ENCODE measurements around the gene KCNB1.

The KCNB1 gene

GRCh38 chr20:49469060-49469459 is 13.4 kb downstream of the KCNB1 start:
- DNase-seq (ENCODE audit: low read depth), result no peak

- no peak for DNase-seq (ENCODE audit: low read depth)
Observed at GRCh38 chr20:49468412-49468811, 14.1 kb downstream of the KCNB1 start.

GRCh38 chr20:49466114-49466912 is 16.2 kb downstream of the KCNB1 start:
- DNase-seq (ENCODE audit: low read depth), result no peak

- DNase-seq (ENCODE audit: low read depth), result no peak
Observed at GRCh38 chr20:49464556-49464955, 17.9 kb downstream of the KCNB1 start.

- DNase-seq (ENCODE audit: low read depth), result no peak
Observed at GRCh38 chr20:49462626-49463025, 19.8 kb downstream of the KCNB1 start.

- no peak for DNase-seq (ENCODE audit: low read depth)
Observed at GRCh38 chr20:49461894-49462620, 20.4 kb downstream of the KCNB1 start.

- DNase-seq (ENCODE audit: low read depth), result no peak
Observed at GRCh38 chr20:49460916-49461315, 21.6 kb downstream of the KCNB1 start.

- no peak for DNase-seq (ENCODE audit: low read depth)
Observed at GRCh38 chr20:49460131-49460530, 22.3 kb downstream of the KCNB1 start.

- no peak for DNase-seq (ENCODE audit: low read depth)
Observed at GRCh38 chr20:49459684-49460083, 22.8 kb downstream of the KCNB1 start.

GRCh38 chr20:49457444-49457843 is 25.0 kb downstream of the KCNB1 start:
- DNase-seq (ENCODE audit: low read depth), result no peak

GRCh38 chr20:49456646-49457045 is 25.8 kb downstream of the KCNB1 start:
- no peak for DNase-seq (ENCODE audit: low read depth)

- DNase-seq (ENCODE audit: low read depth), result no peak
Observed at GRCh38 chr20:49455691-49456090, 26.8 kb downstream of the KCNB1 start.

GRCh38 chr20:49452011-49452482 is 30.4 kb downstream of the KCNB1 start:
- DNase-seq (ENCODE audit: low read depth), result no peak

- DNase-seq (ENCODE audit: low read depth), result no peak
Observed at GRCh38 chr20:49450281-49450721, 32.2 kb downstream of the KCNB1 start.

- DNase-seq (ENCODE audit: low read depth), result no peak
Observed at GRCh38 chr20:49448917-49449316, 33.6 kb downstream of the KCNB1 start.

- DNase-seq (ENCODE audit: low read depth), result no peak
Observed at GRCh38 chr20:49447946-49448809, 34.3 kb downstream of the KCNB1 start.

GRCh38 chr20:49447364-49447763 is 35.1 kb downstream of the KCNB1 start:
- DNase-seq (ENCODE audit: low read depth), result no peak

- peak; percentile 37 for DNase-seq (ENCODE audit: low read depth)
Observed at GRCh38 chr20:49446808-49447207, 35.7 kb downstream of the KCNB1 start.

- DNase-seq (ENCODE audit: low read depth), result no peak
Observed at GRCh38 chr20:49446080-49446479, 36.4 kb downstream of the KCNB1 start.

GRCh38 chr20:49445176-49445575 is 37.3 kb downstream of the KCNB1 start:
- no peak for DNase-seq (ENCODE audit: low read depth)

- no peak for DNase-seq (ENCODE audit: low read depth)
Observed at GRCh38 chr20:49444553-49444990, 37.9 kb downstream of the KCNB1 start.

- no peak for DNase-seq (ENCODE audit: low read depth)
Observed at GRCh38 chr20:49437057-49437456, 45.4 kb downstream of the KCNB1 start.
